GM21367 (cell line): ENCODE measurements around the gene NYAP2.

ENCODE experiments used
- ATAC-seq: cut with Tn5 transposase; IDR thresholded peaks from one replicate; pipeline ENCODE4 v1.9.1; 2021; ENCODE audit not compliant: unreplicated experiment

Gene NYAP2

DNA sequence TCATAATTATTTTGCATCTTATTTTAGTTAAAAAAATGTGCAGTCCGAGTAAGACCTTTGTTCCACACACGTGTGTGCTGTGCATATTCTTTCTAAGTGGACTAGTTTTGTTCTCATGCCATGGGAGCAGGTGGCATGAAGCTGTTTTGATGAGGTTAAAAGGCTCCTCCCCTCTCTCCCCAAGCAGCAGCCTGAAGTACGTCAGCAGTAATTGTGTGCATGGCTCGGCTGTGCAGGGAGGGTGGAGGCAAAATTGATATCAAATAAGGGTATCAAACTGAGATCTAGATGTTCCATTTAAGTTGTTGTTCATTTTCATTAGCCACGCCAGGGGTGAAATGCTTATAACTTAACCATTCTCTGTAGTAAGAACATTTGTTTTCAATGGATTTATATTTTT lies at the start of gene NYAP2:
TSS of gene NYAP2 (plus strand) at position 207 of the 400 bp plus-strand sequence. CDS start 9,171 bp downstream, outside the sequence.
- ATAC-seq = no peak

DNA sequence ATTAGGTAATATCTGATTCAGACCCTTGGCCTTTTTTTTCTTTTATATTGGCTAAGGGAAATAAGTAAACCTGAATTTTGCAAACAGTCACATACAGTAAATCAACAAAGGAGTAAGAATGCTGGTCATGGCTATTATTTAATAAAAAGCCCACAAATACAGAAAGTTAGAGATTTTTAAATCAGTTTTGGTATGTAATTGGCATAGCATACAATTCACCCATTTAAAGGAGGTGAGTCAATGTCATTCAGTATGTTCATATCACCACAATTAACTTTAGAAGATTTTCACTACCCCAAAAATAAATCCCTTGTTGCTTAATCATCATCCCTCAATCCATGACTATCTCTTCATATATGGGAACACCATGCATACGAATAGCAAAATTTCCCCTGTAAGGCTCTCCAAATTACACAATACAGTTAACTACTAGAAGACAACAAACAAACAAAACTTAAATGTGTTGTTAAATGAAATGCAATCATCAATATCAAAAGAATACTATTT lies 45.9 kb upstream of the NYAP2 start:
- ATAC-seq = no peak

DNA sequence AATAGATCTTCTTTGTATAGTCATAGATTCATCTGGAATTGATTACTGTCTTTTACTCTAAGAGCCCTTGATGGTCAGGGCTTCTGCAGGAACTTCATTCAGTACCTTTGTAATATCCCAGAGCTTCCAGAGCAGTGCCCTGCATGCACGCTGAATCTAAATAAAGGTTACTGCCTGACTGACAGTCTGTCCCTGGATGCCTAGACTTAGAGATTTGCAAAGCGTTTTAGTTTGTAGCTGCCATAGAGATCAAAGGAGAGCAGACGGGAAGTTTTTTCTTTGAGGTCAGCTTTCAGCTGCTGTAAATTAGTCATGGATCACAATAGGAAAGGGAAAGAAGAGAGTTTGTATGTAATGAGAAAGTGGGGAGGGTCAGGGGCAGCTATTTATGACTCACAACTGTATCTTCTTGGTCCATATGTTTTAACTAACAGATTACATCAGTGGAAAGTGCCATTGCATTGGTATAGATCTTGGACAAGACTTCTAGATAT lies 45.2 kb upstream of the NYAP2 start:
- ATAC-seq = no peak

DNA sequence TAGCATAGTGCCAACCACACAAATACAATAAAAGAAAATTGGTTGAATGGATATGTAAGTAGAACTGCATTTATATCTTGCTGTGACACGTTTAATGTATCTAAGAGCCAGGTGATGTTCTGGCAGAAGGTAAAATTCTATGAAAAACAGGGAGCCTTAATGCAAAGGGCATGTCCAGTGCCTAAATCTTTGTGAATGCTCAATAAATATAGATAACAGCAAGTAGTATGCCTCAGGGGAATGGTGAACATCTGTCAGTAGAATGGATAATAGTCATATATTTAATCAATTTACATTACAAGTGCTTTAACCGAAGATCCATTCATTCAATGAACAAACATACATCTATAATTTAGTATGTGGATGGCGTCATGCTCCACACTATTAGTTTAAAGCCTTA lies 43.7 kb upstream of the NYAP2 start:
- ATAC-seq = no peak

DNA sequence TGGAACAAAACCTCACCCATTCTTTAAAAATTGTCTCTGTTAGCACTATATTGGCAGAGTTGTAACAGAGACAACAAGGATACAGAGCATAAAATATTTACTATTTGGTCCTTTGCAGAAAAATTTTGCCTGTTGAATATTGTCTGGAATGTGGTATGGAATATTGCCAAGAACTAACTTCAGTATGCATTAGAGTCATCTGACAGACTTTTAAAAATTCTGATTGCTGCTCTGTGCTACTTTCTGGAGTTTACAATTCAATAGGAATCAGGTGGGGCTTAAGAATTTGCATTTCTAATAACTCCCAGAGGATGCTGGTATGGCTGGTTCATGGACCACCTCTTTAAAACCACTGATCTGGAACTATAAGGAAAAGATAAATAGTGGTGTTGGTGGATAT lies 32.8 kb upstream of the NYAP2 start:
- ATAC-seq = no peak

DNA sequence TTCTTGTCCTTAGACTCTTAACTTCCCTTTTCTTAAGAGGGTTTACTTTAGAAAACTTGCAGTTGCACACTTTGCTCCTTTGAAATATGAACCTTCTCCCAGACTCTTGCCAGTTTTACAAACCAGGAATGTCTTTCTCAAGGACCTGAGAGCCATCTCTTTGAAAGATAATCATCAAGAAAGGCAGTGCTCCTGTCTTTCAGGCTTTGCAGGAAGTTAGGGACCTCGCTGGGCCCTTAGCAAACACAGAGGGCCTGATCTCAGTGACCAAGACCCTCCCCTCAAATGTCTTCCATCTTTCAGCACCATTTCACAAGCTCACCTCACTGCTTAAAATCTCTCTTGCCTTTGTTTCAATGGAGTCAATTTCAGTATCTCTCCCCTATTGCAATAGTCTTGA lies 32.0 kb upstream of the NYAP2 start:
- ATAC-seq = no peak

DNA sequence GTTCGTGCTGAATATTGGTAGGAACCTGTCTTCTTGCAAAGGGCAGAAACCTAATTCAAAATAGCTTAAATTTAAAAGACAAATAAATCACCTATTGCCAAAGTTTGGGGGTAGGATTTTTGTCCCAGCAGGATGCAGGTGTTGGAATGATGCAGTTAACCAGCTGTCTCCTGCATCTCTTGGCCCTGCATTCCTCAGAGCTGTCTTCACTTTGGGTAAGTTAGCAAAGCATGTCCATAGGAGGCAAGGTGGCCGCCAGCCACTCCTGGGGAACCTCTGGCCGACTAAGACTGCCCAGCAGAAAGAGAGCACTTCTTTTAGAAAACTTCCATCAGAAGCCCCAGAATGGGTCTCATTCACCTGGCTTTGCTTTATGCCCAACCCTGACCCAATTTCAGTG lies 20.5 kb upstream of the NYAP2 start:
- no peak for ATAC-seq

DNA sequence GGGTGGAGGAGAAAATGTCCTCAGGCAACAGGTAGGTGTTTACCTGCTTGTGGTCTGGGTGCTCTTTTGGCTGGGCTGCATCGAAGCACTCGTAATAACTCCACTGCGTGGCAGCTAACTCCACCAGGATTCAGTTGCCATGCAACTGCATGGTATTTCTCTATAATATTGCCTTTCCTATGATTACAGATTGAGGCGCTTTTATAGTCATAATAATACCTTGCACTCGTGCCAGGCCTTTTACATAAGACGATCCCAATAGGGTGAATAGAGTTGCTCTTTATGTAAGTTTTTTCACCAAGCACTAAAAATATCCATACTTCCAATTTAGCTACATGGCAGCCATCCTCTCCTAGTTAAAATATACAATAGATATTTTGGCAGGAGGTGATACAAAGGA lies 19.7 kb upstream of the NYAP2 start:
- ATAC-seq = no peak

DNA sequence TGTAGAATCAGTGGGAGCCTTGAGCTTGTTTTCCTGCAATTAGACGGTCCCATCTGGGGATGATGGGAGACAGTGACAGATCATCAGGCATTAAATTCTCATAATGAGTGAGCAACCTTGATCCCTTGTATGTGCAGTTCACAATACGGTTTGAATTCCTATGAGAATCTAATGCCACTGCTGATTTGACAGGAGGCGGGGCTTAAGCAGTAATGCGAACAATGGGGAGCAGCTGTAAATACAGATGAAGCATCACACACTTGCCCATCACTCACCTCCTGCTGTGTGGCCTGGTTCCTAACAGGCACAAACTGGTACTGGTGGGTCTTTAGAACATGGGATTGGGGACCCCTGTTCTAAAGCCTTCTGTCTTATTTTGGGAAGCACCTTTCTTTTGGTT lies 17.9 kb upstream of the NYAP2 start:
- ATAC-seq = no peak

DNA sequence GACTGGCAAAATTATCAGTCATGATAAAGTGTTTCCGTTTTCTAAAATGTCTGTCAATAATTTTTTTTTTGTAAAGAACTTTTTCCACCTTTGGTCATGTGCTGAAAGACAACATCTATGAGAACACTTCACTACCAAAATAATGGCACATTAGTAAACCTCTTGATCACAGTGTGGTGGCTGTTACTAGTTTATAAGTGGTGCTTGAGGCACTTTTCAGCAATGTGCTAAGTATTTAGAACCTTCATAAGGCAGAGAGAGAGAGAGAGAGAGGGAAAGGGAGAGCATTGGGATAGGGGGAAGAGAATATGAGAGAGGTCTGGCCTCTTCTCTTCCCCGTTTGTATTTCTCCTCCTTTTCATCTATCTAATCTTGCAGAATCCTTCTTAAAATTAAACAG lies 1.1 kb upstream of the NYAP2 start:
- no peak for ATAC-seq

DNA sequence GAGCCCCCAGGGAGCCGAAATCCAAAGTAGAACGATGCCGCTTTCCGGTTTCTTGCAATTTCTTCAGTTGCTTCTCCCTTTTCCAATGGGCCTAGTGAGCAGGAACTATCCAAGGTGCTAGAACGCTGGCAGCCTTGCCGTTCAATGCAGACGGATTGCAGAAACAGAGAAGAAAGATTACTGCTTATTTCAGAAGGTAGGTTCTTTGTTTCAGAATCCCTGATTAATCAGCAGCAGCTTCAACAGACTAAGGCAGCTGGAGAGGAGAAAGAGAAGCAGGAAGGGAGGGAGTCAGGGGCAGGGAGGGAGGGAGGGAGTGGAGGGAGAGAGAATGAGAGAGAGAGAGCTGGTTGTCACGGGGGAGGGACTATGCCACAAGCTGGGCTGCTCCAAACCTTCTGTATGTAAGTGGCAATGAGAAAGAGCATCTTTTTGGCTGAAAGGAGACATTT lies 576 bp downstream of the NYAP2 start:
- ATAC-seq = no peak

DNA sequence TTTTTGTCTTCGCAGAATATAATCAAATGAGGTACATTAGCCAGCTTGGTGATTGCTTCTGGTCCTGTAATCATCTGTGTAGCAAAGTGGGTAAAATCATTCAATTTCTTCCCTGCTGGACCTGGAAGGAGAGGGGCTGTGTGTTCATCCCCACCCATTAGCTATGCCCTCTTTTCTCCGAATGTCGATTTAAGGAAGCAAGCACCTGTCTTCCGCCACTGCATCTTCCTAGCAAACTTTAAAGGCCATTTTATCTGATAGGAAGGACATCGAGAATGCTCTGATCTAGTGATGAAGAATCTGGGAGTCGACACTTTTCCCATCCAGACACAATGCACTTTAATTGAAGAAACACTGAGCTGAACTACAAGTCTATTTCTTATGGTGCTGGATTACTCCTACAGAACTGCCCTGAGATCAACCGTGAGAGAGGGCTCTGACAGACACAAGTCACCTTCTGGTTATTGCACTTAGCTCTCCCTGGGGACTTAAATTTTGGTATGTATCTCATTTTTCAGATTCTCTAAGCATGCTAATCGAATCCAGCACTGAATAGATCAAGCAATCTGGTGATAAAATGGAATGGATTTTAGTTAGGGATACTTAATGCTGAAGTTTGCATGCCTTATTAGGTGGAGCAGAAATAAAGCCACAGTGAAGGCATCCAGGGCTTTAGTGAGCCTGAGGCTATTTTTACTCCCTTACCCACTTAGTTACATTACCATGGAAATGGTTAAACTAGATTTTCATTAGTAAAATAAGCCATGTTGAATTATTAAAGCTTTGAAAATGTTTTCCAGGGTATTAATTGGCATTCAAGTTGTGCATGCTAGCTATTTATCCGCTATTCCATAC lies 1.3 kb downstream of the NYAP2 start:
- no peak for ATAC-seq

DNA sequence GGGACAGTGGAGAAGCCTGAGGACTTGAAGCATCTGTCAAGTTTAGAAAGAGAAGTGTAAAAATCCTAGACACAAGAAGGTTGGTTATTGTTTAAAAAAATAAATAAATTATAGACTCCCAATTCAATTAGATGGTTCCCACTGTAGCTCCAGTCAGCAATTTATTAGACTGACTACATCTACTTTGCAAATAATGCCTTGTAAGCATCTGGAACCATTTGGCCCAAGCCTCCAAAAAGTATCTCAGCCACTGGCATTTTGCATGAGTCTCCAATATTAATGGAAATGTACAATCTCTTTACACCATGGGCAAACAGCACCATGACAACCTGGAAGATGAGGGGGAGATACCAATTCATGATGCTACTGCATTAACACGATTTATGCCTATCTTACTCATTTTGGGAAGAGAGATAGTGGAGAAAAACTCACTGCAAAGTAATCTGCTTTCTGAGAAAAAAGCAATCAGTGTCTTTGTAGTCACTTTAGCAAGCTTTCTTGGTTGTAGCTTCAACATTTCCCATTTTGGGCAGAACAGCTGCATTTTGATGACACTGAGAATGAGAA lies 2.8 kb downstream of the NYAP2 start:
- ATAC-seq = no peak

DNA sequence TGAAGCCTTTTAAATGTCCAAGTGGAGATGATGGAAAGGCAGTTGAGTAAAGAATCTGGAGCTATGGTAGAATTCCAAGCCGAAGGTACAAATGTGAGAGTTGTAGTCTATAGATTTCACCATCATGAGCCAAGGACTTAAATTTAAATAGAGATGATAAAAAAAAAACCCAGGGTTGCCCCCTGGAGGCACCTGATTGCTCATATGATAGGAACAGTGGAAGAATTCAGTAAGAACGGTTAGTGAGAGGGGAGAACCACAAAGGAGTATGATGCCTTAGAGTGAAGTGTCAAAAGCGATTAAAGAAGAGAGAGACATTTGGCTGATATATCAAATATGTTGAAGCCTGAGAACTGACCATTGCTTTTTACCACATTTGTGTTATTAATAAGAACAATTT lies 11.9 kb downstream of the NYAP2 start:
- ATAC-seq = no peak

DNA sequence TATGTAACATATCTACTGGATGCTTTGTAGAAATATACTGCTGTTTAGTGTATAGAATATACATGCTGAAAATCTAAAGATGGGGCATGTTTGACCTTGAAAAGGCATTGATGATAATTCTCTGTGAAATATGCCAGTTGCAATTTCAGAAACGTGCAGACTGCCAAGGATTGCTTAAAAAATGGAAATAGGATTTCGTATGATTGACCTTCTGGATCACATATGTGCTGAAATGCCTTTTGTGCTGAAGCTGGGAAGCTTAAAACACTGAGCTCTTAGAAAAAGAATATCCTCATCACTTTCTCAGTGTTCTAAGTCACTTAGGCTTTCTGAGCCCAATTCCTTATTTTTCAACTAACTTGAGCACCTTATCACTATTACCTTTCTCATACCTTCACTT lies 14.3 kb downstream of the NYAP2 start:
- no peak for ATAC-seq

DNA sequence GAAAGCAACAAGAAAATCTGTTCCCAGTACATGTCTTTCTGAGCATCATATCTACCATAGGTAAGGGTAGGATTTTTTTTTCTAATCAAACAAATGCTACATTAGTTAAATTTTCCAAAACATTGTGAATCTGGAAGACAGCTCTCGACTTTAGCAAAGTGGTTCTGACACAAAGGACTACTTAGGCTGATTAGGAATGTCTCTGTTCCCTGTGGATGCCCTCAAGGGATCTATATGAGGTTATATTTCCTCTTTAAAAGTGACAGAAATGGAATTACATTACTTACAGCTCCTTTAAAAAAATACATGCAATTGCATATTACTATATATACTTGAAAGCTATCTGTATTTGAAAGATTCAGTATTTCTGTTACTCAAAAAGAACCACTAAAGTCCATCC lies 15.4 kb downstream of the NYAP2 start:
- no peak for ATAC-seq

DNA sequence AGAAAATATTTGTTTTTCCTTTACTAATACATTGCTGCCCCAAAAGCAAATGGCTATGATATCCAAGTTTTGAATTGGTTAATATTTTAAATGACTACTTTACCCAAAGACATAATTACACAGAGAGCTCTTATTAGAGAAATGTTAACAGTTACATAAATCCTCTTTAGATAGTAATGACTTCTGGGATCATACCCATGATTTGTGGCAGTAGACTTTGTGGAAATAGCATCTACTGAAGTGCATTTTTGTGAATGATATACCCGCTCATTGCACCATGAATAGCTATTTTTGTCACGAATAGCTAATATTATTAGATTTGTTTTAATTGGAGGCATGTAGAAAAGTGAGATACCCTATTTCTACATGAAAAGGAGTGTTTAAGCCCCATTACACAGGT lies 15.8 kb downstream of the NYAP2 start:
- no peak for ATAC-seq

DNA sequence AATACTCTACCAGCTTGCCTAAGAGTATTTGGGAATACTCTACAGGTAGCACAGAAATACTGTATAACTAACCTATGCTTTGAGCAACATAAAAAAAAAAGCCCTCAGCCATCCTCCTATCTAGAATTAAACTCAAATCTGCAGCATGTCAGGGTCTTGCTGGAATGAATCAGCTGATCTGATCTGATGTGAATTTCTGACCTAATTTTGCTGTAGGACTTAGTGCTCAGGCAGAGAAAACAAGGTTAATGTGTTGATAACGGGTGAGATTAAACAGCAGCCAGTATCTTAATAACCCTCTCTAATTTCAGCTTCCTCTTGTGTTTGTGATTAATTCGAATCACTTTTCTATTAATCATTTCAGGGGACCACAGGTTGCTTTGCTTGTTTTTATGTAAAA lies 16.3 kb downstream of the NYAP2 start:
- no peak for ATAC-seq

DNA sequence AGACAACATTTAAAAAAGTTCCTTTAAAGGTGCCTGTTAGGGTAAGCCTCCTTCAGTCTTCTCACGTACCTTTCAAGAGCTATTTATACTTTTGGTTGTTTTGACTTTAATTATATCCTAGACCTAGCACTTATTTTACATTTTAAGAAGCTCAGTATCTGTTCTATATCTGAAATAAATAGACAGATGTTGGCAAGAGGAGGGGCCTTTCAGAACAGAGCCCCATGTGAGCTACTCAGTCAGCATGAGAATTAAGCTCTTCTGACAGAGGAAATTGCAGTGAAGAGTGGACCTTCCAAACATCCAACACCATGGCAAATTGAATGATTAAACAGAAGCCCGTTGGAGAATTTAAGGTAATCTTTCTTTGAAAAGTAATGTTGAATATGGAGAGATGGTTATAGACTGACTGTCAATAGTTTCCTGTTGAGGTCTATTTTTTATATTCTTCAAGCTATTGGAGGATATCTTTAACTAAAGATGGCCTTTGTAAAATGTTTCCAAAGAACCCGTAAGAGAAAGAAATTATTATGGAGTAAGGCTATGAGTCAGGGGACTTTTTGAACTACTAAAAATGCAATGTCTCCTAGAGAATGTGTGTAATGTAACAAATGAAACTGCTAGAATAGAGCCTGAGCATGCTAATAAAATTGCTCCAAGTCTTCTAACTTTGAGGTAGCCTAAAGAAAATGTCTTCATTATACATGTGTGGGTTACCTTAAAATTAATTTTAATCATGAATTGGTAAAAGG lies 17.3 kb downstream of the NYAP2 start:
- ATAC-seq = no peak

DNA sequence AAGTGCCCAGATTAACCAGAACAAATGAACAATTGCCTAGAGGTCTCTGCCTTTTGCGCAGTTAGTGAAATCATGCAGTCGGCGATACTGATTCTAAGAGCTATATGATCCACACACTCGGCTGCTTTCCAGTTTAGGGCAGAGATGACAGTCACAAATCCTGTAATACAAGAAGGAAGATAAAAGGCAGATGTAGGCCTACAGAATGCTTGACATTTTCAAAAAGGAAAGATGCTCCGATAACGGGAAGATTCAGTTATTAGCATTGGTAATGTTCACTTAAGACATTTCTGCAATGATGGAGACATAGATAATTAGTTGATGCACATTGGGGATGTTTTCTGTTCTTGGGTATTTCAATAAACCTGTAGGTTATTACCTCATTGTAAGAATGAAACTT lies 19.5 kb downstream of the NYAP2 start:
- no peak for ATAC-seq

DNA sequence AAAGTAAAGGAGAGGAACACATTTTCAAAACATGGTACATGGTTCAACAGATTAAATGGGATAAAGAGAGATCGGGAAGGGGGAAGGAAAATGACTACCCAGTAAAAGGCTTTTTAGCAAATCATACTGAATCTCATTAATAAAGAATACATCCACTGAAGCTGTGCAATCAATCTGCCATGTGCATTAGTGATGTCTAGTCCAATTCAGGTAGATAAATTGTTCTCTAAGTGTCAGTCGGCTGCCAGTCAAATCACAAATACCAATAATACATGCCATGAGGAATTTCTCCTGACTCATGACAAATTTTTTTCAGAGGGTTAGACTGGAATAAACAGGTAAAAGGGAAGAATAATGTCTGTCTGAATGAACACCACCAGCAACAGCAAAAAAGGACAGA lies 22.6 kb downstream of the NYAP2 start:
- no peak for ATAC-seq

DNA sequence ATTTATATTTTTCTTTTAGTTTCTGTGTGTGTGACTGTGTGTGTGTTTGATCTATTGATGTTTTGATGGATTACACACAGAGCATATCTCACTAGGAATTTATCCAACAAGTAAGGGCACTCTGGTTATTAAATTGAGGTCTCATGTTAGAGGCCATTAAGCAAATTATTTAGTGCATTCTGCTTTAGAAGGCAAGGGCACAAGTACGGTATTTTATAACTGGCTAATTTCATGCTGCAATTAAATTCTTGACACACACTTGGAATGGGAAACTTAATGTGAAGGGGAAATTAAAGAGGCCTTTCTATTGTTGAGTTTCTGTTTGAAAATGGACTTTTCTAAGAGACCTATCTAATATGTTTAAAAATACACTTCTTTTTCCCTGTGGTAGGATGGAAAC lies 25.8 kb downstream of the NYAP2 start:
- ATAC-seq = no peak
